GM12878 (cell line): ENCODE results near the gene TMOD3. TPM values are rescaled to one million over a fixed set of nuclear protein-coding genes. Genes with fewer than 3 reads are reported as not detected.

Experiments
- ATAC-seq: fragments of 200-7000 bp; cut with Tn5 transposase; 3 replicates; pipeline ENCODE4 v1.9.1; 2020; ENCODE audit warnings: mild to moderate bottlenecking, moderate library complexity
- BruUV-seq: library from RNA; stranded (reverse); fragments of 400-500 nt; replicated peaks from 2 replicates; lab custom pipeline; 2021; lab: Mats Ljungman, UMichigan
- CTCF ChIA-PET: fragments of 300-600 bp; sonication (Branson Sonifier 250); formaldehyde crosslinking; extraction: SDS; loops from one replicate; lab custom pipeline; 2021; ENCODE audit warnings: inconsistent platforms; lab: Yijun Ruan, JAX
- POLR2A ChIA-PET: fragments of 350-600 bp; formaldehyde crosslinking; extraction: SDS; loops from one replicate; lab custom pipeline; 2021; ENCODE audit warnings: inconsistent platforms; lab: Charles Lee
- RAD21 ChIA-PET: fragments of 300-600 bp; sonication (Branson Sonifier 250); formaldehyde crosslinking; loops from one replicate; lab custom pipeline; 2023; ENCODE audit warnings: antibody characterized with exemption; ENCODE audit not compliant: unreplicated experiment; lab: Charles Lee
- SMC1A ChIA-PET: fragments of 300-600 bp; sonication (Branson Sonifier 250); formaldehyde crosslinking; loops from one replicate; lab custom pipeline; 2023; ENCODE audit not compliant: unreplicated experiment, uncharacterized antibody; lab: Charles Lee
- DNase-seq: peaks from one replicate; pipeline ENCODE4 v3.0.0-alpha.2; 2011; ENCODE audit warnings: low read depth, low spot score
- FAIRE-seq: peaks from 3 replicates; lab custom pipeline; 2011; peaks lifted over from hg19 to GRCh38; lab: Jason Lieb, UNC
- H2AFZ ChIP-seq: 2 replicates; pipeline ENCODE4 v1.6.0; 2011; ENCODE audit warnings: low read depth, low read length, control low read depth; ENCODE audit not compliant: control insufficient read depth
- H3K27ac ChIP-seq: 2 replicates; pipeline ENCODE4 v1.5.1; 2011; ENCODE audit warnings: control low read depth; ENCODE audit not compliant: control insufficient read depth, insufficient read depth
- H3K27me3 ChIP-seq, 2 experiments: replicated peaks in 1 of 2; 2 replicates each; pipeline versions ENCODE4 v1.6.0 to v1.6.1; 2011; ENCODE audit warnings: low read length in 1 of 2; ENCODE audit not compliant: control insufficient read depth in 2 of 2, insufficient read depth in 2 of 2
- H3K36me3 ChIP-seq, 2 experiments: 2 replicates each; pipeline ENCODE4 v1.5.1; 2011; ENCODE audit warnings: low read length in 1 of 2; ENCODE audit not compliant: control insufficient read depth in 2 of 2, insufficient read depth in 2 of 2
- H3K4me1 ChIP-seq: 2 replicates; pipeline ENCODE4 v1.6.1; 2011; ENCODE audit warnings: mild to moderate bottlenecking, low read length, moderate library complexity, mixed read lengths; ENCODE audit not compliant: control insufficient read depth, insufficient read depth
- H3K4me2 ChIP-seq: 2 replicates; pipeline ENCODE4 v1.6.0; 2011; ENCODE audit warnings: control low read depth; ENCODE audit not compliant: control insufficient read depth, insufficient read depth
- H3K4me3 ChIP-seq: fragments of 200-600 bp; sonication (generic); 2 replicates; pipeline ENCODE4 v1.5.1; 2016
- H3K79me2 ChIP-seq: 2 replicates; pipeline ENCODE4 v1.6.0; 2011; ENCODE audit warnings: low read length; ENCODE audit not compliant: control insufficient read depth, insufficient read depth
- H3K9ac ChIP-seq: 2 replicates; pipeline ENCODE4 v1.8.0; 2011; ENCODE audit warnings: low read length, control low read depth, mixed read lengths; ENCODE audit not compliant: control insufficient read depth, insufficient read depth
- H3K9me3 ChIP-seq: replicated peaks from 3 replicates; pipeline ENCODE4 v1.5.1; 2011; ENCODE audit warnings: mild to moderate bottlenecking, low read length; ENCODE audit not compliant: control insufficient read depth, insufficient read depth
- H4K20me1 ChIP-seq: 2 replicates; pipeline ENCODE4 v1.6.0; 2011; ENCODE audit not compliant: control insufficient read depth, insufficient read depth
- BMI1 ChIP-seq: fragments of 450-650 bp; IDR thresholded peaks from 2 replicates; pipeline ENCODE4 v1.6.1; 2016; ENCODE audit warnings: mild to moderate bottlenecking, moderate library complexity, borderline replicate concordance
- CBX5 ChIP-seq: sonication (generic); IDR thresholded peaks from 2 replicates; pipeline ENCODE4 v1.6.1; 2016; ENCODE audit warnings: low read depth, moderate library complexity, mild to moderate bottlenecking, inconsistent platforms
- NR2C1 ChIP-seq: fragments of 450-650 bp; IDR thresholded peaks from 2 replicates; pipeline ENCODE4 v1.6.1; 2017; ENCODE audit warnings: antibody characterized with exemption, mild to moderate bottlenecking, moderate library complexity
- ZZZ3 ChIP-seq: IDR thresholded peaks from 2 replicates; pipeline ENCODE4 v1.6.1; 2011; ENCODE audit warnings: low read depth; ENCODE audit not compliant: control insufficient read depth, insufficient read length
- WGBS: methylation state at CpG from one replicate; pipeline ENCODE4 v1.1.6; 2016; ENCODE audit warnings: low lambda C conversion rate; ENCODE audit not compliant: insufficient replicate concordance, insufficient coverage; ENCODE audit errors: missing lambda C conversion rate; 5-methylcytosine and 5-hydroxymethylcytosine counted together
- in situ Hi-C: fragments of 300-500 bp; cut with MboI; formaldehyde crosslinking; loops from 9 replicates; pipeline ENCODE4 v1.14.3; 2018; ENCODE audit warnings: mixed read lengths
- intact Hi-C: fragments of 100-400 bp; cut with micrococcal nuclease; formaldehyde crosslinking; loops from one replicate; pipeline ENCODE4 v1.14.2; 2022; ENCODE audit not compliant: unreplicated experiment
- polyA plus RNA-seq, 11 experiments: library from polyadenylated mRNA; depleted of rRNA in 4 of 11; unstranded in 6 of 11; stranded (reverse) in 5 of 11; fragments of >200 nt; fragmentation: Nextera tagmentation in 4 of 11; fragmentation: Illumina TruSeq in 1 of 11; extraction: Ambion mirVana in 4 of 11; extraction: Trizol in 1 of 11; gene quantifications; 1 replicate in 1 of 11; 2 replicates in 10 of 11; pipeline versions ENCODE4 v1.2.1 to v1.2.3, GENCODE V29; 2011 to 2016; ENCODE audit warnings: inconsistent platforms in 2 of 11, missing spikeins in 2 of 11, low read depth in 1 of 11
- total RNA-seq, 4 experiments: library from RNA; depleted of rRNA in 3 of 4; stranded (reverse); fragments of >200 nt in 3 of 4; fragmentation: Illumina TruSeq in 1 of 4; extraction: Trizol in 1 of 4; gene quantifications; 2 replicates each; pipeline versions ENCODE4 v1.2.1 to v1.2.3, GENCODE V29; 2013 to 2021
- TF ChIP-seq, protein P1 (sequence below): fragments of 450-650 bp; IDR thresholded peaks from 2 replicates; pipeline ENCODE4 v1.6.1; 2017; ENCODE audit warnings: mild to moderate bottlenecking
- TF ChIP-seq, protein P2 (sequence below): fragments of 450-650 bp; IDR thresholded peaks from 2 replicates; pipeline ENCODE4 v1.6.1; 2016; ENCODE audit warnings: mild to moderate bottlenecking

The TMOD3 gene
- total and polyA plus RNA-seq, 10 of the 15 experiments (the other 5 are each of a cell fraction or from before 2014, with no cell fraction given): 5.2 to 39.4 (median 22.5) TPM

DNA sequence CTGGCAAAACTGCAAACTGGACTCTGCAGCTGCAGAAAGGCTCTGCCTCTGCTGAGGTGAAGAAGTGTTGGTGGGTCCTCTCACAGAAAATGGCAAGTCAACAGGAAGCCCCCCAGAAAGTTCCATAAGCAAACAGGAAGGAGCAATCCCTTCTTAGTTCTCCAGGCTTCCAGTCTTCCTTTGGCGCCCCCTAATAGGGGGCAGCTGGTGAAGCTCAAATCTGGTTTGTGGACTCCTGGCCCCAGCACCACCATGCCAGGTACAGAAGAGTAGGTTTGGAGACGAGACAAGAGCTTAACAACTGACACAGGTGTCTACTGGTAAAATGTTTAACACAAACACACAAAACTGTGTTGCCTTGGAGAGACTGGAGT is 106.6 kb downstream of the TMOD3 start (continued):
- TF ChIP-seq NR2C1 (no peak), BMI1 (no peak), ZZZ3 (no peak)

- Histone ChIP-seq H3K36me3 (peaks cover 9 to 27% of the 10 kb centered on the region in 2 experiments), H3K4me2 (no peak overlapping the region), H3K9ac (no peak overlapping the region), H4K20me1 (no peaks in the 10 kb centered on the region), H3K4me1 (peaks cover 20% of the 10 kb centered on the region), H2AFZ (no peak overlapping the region), H3K79me2 (no peaks in the 10 kb centered on the region), H3K27ac (no peak overlapping the region), H3K27me3 (no peaks in the 10 kb centered on the region), H3K4me3 (no peak overlapping the region), H3K9me3 (no peaks in the 10 kb centered on the region)
- FAIRE-seq: no peak
- POLR2A ChIA-PET: no interaction called here
- SMC1A ChIA-PET: interaction anchor here (0.6 kb wide), 1 partner anchor 21 kb away, joined by 3 read pairs; no protein-coding TSS in a partner anchor
- intact Hi-C loops: no loop called here
- whole genome bisulfite sequencing: 85% methylated on average over 3 of the region's 3 CpGs
- no peak for DNase-seq
- in situ Hi-C loops: no loop called here
- TF ChIP-seq, protein P1, sequence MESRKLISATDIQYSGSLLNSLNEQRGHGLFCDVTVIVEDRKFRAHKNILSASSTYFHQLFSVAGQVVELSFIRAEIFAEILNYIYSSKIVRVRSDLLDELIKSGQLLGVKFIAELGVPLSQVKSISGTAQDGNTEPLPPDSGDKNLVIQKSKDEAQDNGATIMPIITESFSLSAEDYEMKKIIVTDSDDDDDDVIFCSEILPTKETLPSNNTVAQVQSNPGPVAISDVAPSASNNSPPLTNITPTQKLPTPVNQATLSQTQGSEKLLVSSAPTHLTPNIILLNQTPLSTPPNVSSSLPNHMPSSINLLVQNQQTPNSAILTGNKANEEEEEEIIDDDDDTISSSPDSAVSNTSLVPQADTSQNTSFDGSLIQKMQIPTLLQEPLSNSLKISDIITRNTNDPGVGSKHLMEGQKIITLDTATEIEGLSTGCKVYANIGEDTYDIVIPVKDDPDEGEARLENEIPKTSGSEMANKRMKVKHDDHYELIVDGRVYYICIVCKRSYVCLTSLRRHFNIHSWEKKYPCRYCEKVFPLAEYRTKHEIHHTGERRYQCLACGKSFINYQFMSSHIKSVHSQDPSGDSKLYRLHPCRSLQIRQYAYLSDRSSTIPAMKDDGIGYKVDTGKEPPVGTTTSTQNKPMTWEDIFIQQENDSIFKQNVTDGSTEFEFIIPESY: no peak
- no peak for TF ChIP-seq CBX5
- TF ChIP-seq, protein P2, sequence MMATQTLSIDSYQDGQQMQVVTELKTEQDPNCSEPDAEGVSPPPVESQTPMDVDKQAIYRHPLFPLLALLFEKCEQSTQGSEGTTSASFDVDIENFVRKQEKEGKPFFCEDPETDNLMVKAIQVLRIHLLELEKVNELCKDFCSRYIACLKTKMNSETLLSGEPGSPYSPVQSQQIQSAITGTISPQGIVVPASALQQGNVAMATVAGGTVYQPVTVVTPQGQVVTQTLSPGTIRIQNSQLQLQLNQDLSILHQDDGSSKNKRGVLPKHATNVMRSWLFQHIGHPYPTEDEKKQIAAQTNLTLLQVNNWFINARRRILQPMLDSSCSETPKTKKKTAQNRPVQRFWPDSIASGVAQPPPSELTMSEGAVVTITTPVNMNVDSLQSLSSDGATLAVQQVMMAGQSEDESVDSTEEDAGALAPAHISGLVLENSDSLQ: no peak
- CTCF ChIA-PET: no interaction called here
- BruUV-seq: no TSS peak
- no peak for ATAC-seq
- RAD21 ChIA-PET: no interaction called here
These were observed 108.8 kb downstream of the TMOD3 start for GRCh38 chr15:51938286-51938685.
